ENCODE data around the gene VMO1. TPM values are rescaled to one million over a fixed set of nuclear protein-coding genes. Genes with fewer than 3 reads are reported as not detected.

The VMO1 gene
- total RNA-seq, 1 experiment from 2014 or later = not detected

- Mint-ChIP-seq H3K36me3 (ENCODE audit: insufficient read depth in 1 of 3, low read depth in 3 of 3) (peaks cover 0 to 3% (median 0%) of the 10 kb centered on the region in 3 experiments; a peak in 1 of 7 replicates), H3K9me3 (no peaks in the 10 kb centered on the region), H3K27me3 (ENCODE audit: low read depth) (peaks cover 92% of the 10 kb centered on the region), H3K4me1 (peaks cover 11 to 16% of the 10 kb centered on the region in 2 experiments; a peak in 3 of 4 replicates), H3K4me3 (peak within 1 kb of the TSS; percentile 62 to 85), H3K27ac (peak within 1 kb of the TSS in 1 of 3 experiments; percentile 32; a peak in 1 of 7 replicates)
- H2BK120ac ChIP-seq (ENCODE audit: low read depth, low read length, poor library complexity, severe bottlenecking) = no peak within 1 kb of the TSS
- H3K9ac ChIP-seq (ENCODE audit: extremely low read depth, insufficient read length, low read length) = no peak within 1 kb of the TSS
- no peaks in the 10 kb centered on the region for H4K20me1 ChIP-seq (ENCODE audit: control insufficient read depth, insufficient read depth, insufficient read length)
- H3K23ac ChIP-seq (ENCODE audit: insufficient read length, low read depth, low read length) = no peak within 1 kb of the TSS
- H3K4me1 ChIP-seq (ENCODE audit: insufficient read depth, low read length) = no peaks in the 10 kb centered on the region
- no peak for TF ChIP-seq CTCF (conservative IDR thresholded peaks at IDR 0.05)
- H3K14ac ChIP-seq (ENCODE audit: insufficient read depth, low read length) = no peak within 1 kb of the TSS
- H2BK5ac ChIP-seq (ENCODE audit: insufficient read length, low read length) = no peak within 1 kb of the TSS
- H3T11ph ChIP-seq (ENCODE audit: low read length) = no peak within 1 kb of the TSS
- H3K56ac ChIP-seq (ENCODE audit: insufficient read length, low read depth, low read length) = no peak within 1 kb of the TSS
- H2AK5ac ChIP-seq (ENCODE audit: insufficient read length, low read length) = no peak within 1 kb of the TSS
- no peaks in the 10 kb centered on the region for H3K79me2 ChIP-seq (ENCODE audit: insufficient read depth, low read length)
- no CpG with 5 or more reads among the region's 100 CpGs for WGBS (ENCODE audit: extremely low coverage, insufficient read length, low lambda C conversion rate)
- no peaks in the 10 kb centered on the region for H3K79me1 ChIP-seq (ENCODE audit: insufficient read depth, low read depth, low read length, poor library complexity, severe bottlenecking)
- H4K8ac ChIP-seq (replicated peaks; ENCODE audit: insufficient read length, low read depth, low read length) = no peak within 1 kb of the TSS
- H2BK15ac ChIP-seq (ENCODE audit: low read depth, low read length) = no peak within 1 kb of the TSS
- no peak within 1 kb of the TSS for H4K91ac ChIP-seq (ENCODE audit: insufficient read length, low read depth, low read length)
- H2BK20ac ChIP-seq (ENCODE audit: low read depth, low read length, poor library complexity, severe bottlenecking) = no peak within 1 kb of the TSS
- H3K23me2 ChIP-seq (ENCODE audit: insufficient read length, low read depth, low read length, poor library complexity, severe bottlenecking) = peaks cover 11% of the 10 kb centered on the region
- H3K4ac ChIP-seq (ENCODE audit: low read depth, low read length) = no peak within 1 kb of the TSS
- peaks cover 35% of the 10 kb centered on the region for H3K27me3 ChIP-seq (ENCODE audit: insufficient read depth, low read length)
- H2AFZ ChIP-seq (ENCODE audit: low read length) = no peak within 1 kb of the TSS
- no peak within 1 kb of the TSS for H3K27ac ChIP-seq (ENCODE audit: insufficient read length, low read depth, low read length)
- H3K18ac ChIP-seq (ENCODE audit: insufficient read length, low read depth, low read length) = no peak within 1 kb of the TSS
- H2BK12ac ChIP-seq (ENCODE audit: insufficient read length, low read depth, low read length) = no peak within 1 kb of the TSS
- H3K4me2 ChIP-seq (ENCODE audit: insufficient read depth, insufficient read length, low read length) = peak within 1 kb of the TSS; percentile 72
- H4K5ac ChIP-seq (ENCODE audit: insufficient read length, low read depth, low read length) = no peak within 1 kb of the TSS
- DNase-seq = peak; percentile 59
- H3K9me3 ChIP-seq (ENCODE audit: control insufficient read depth, low read depth, low read length) = no peaks in the 10 kb centered on the region
These were observed 46.8 kb downstream of the VMO1 start, which contains the start of the genes CXCL16 and ZMYND15 for GRCh38 chr17:4739122-4740024. TSS of gene CXCL16 (minus strand) at chr17:4739928. CDS start at chr17:4739339, 589 bp downstream. TSS of gene ZMYND15 (plus strand) at chr17:4739833. CDS start at chr17:4740549, 716 bp downstream.
